HG02973 (cell line): ENCODE data around the gene PTPRH.
"Not testable (repeated sequence)": the region's sequence is repeated elsewhere in the genome, so short reads cannot be mapped to it uniquely, and the experiment has no call there.

Experiments
- ATAC-seq: cut with Tn5 transposase; IDR thresholded peaks from one replicate; pipeline ENCODE4 v1.9.1; 2021; ENCODE audit warnings: moderate library complexity; ENCODE audit not compliant: unreplicated experiment

PTPRH gene

GRCh38 chr19:55225415-55225958 lies 16.2 kb upstream of the PTPRH start:
- ATAC-seq, result no peak

GRCh38 chr19:55224679-55225414 lies 15.5 kb upstream of the PTPRH start:
- not testable (repeated sequence) for ATAC-seq

GRCh38 chr19:55224038-55224665 lies 14.9 kb upstream of the PTPRH start:
- ATAC-seq, result no peak

GRCh38 chr19:55223291-55224037 lies 14.2 kb upstream of the PTPRH start:
- no peak for ATAC-seq

- ATAC-seq, result no peak
These were observed 11.2 kb upstream of the PTPRH start for GRCh38 chr19:55220525-55220924.

- no peak for ATAC-seq
These were observed 7.3 kb upstream of the PTPRH start for GRCh38 chr19:55216461-55217198.

- no peak for ATAC-seq
These were observed 4.2 kb upstream of the PTPRH start for GRCh38 chr19:55213547-55213946.

- ATAC-seq, result no peak
These were observed 3.1 kb upstream of the PTPRH start for GRCh38 chr19:55212447-55212846.

GRCh38 chr19:55209693-55210472 lies 582 bp upstream of the PTPRH start:
- ATAC-seq, result no peak

- ATAC-seq, result no peak
These were observed 2.4 kb downstream of the PTPRH start for GRCh38 chr19:55206664-55207500.

GRCh38 chr19:55202199-55202598 lies 7.1 kb downstream of the PTPRH start:
- not testable (repeated sequence) for ATAC-seq

- no peak for ATAC-seq
These were observed 9.6 kb downstream of the PTPRH start for GRCh38 chr19:55199620-55200204.

GRCh38 chr19:55198651-55199050 lies 10.7 kb downstream of the PTPRH start:
- ATAC-seq, result no peak

GRCh38 chr19:55197528-55197927 lies 11.8 kb downstream of the PTPRH start:
- no peak for ATAC-seq

- no peak for ATAC-seq
These were observed 12.5 kb downstream of the PTPRH start for GRCh38 chr19:55196803-55197202.

GRCh38 chr19:55193481-55193880 lies 15.8 kb downstream of the PTPRH start:
- no peak for ATAC-seq

GRCh38 chr19:55189403-55189835 lies 19.9 kb downstream of the PTPRH start:
- ATAC-seq, result no peak

- ATAC-seq, result no peak
These were observed 20.7 kb downstream of the PTPRH start for GRCh38 chr19:55188625-55189024.

GRCh38 chr19:55186080-55186479 lies 23.2 kb downstream of the PTPRH start:
- no peak for ATAC-seq
